Activated CD8-positive, alpha-beta memory T cell treated with anti-CD3 and anti-CD28 coated beads for 36 hours (primary cell): ENCODE results near the gene UCP1. TPM values are rescaled to one million over a fixed set of nuclear protein-coding genes. Genes with fewer than 3 reads are reported as not detected.

Experiments
- CTCF ChIA-PET: fragments of 350-600 bp; sonication (Branson Sonifier 250); formaldehyde crosslinking; loops from one replicate; lab custom pipeline; 2021; ENCODE audit warnings: antibody characterized with exemption; lab: Charles Lee
- POLR2A ChIA-PET: fragments of 350-600 bp; sonication (Branson Sonifier 250); formaldehyde crosslinking; loops from one replicate; lab custom pipeline; 2021; ENCODE audit warnings: antibody characterized with exemption; lab: Charles Lee
- total RNA-seq, 2 experiments: library from RNA; stranded (reverse); gene quantifications; one replicate each; pipeline ENCODE4 v1.2.3, GENCODE V29; 2021

The UCP1 gene, protein sequence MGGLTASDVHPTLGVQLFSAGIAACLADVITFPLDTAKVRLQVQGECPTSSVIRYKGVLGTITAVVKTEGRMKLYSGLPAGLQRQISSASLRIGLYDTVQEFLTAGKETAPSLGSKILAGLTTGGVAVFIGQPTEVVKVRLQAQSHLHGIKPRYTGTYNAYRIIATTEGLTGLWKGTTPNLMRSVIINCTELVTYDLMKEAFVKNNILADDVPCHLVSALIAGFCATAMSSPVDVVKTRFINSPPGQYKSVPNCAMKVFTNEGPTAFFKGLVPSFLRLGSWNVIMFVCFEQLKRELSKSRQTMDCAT
- not detected for total RNA-seq

DNA sequence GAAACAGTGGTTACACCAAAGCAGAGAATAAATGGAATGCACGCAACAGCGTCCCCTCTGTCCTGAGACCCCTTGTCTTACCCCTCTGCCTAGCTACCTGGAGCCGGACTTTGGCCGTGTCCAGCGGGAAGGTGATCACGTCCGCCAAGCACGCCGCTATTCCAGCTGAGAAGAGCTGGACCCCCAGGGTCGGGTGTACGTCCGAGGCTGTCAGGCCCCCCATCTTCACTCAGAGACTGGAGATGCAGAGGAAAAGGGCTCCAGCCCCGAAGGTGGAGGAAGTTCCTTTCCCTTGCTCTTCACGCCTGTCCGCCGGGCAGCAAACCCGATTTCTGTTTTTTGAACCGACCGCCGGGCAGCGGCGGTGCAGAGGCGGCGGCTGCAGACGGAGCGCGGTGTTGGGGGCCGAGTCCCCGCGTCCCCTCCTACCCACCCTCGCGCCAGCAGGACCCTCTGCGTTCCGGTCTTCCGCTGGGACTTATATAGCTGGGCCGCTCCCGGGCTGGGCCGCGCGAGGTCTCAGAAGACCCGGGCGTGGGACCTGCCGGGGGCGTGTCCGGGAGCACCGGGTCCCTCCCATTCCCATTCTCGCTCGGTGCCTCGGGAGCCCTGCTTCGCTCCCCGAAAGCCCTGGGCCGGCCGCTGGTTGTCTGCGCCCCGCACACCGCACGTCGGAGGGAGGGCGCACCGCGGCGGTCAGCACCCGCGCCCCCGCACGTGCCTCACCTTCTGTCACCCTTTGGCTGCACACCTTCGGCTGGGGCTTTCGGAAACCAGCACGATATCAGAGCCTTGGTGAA is at the start of gene UCP1:
Gene UCP1 (minus strand): TSS at position 455 of the 800 bp plus-strand sequence. CDS start 232 bp downstream, at position 223.
- ChIA-PET CTCF (no interaction called here), POLR2A (no interaction called here)

GRCh38 chr4:140617499-140618248 is 48.9 kb upstream of the UCP1 start:
- POLR2A ChIA-PET = no interaction called here
- CTCF ChIA-PET = no interaction called here

DNA sequence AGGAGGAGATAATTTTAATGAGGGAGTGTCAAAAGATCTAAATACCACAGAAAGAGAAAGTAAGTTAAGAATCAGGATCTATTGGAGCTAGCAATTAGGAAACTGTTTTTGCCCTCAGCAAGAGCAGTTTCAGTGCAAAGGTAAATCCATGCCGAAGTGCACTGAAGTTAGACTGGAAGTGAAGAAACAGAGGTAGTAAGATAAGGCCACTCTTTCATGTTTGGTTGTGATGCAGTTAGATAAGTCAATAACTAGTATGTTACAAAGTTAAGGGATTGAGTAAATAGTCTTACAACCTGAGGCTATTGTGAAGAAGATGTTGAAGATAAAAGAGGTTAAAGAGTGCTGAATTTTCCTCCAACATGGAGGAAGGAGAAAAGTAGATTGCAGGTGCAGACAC is 46.7 kb upstream of the UCP1 start:
- POLR2A ChIA-PET = no interaction called here
- CTCF ChIA-PET = no interaction called here

DNA sequence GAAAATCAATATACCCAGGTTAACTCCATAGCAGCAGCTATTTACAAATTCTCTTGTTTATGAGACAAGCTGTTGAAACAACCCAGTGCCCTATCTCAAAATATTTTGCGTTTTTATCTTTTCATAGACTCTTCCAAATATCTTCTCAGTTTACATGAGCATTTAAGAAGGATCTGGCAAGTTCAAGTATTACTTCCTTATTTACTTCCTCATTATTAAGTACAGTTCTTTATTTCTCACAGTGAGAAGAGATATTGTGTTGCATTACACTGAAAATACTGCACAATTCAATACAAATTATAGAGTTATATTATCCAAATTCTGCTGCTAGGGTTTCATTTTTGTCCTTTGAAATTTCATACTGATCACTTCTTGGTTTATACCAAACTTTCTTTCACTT is 43.6 kb upstream of the UCP1 start:
- POLR2A ChIA-PET = no interaction called here
- CTCF ChIA-PET = no interaction called here

DNA sequence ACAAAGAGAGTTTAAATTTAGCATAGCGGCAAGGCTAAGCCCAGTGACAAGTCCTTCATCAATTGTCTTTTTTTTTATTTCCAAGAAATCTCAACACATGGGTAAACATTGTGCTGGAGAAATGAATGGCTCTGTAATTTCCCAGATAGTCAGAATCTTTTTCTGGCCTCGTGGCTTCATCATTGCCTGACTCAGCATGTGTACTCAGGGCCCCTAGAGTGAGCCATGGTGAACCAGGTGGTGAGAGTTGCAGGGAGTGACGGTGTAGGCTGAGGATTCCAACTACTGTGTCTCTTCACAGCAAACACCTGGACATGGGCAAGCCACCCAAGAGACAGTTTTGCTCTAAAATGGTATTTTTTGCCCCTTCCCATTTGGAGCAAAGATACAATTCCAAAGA is 43.1 kb upstream of the UCP1 start:
- ChIA-PET CTCF (no interaction called here), POLR2A (no interaction called here)

- ChIA-PET CTCF (interaction anchor here (0.7 to 0.9 kb wide), 2 partner anchors 10 to 182 kb away, joined by 3 read pairs; partner anchors contain the start of gene CLGN), POLR2A (no interaction called here)
Measured at GRCh38 chr4:140609548-140610425, 41.0 kb upstream of the UCP1 start.

GRCh38 chr4:140607852-140608251 is 39.1 kb upstream of the UCP1 start:
- ChIA-PET POLR2A (no interaction called here), CTCF (no interaction called here)

GRCh38 chr4:140604544-140604943 is 35.8 kb upstream of the UCP1 start:
- POLR2A ChIA-PET = no interaction called here
- CTCF ChIA-PET = no interaction called here

- CTCF ChIA-PET = no interaction called here
Measured at GRCh38 chr4:140603286-140603685, 34.5 kb upstream of the UCP1 start.

GRCh38 chr4:140602714-140603113 is 34.0 kb upstream of the UCP1 start:
- CTCF ChIA-PET = no interaction called here
- POLR2A ChIA-PET = no interaction called here

More at GRCh38 chr4:140603286-140603685, 34.5 kb upstream of the UCP1 start:
- POLR2A ChIA-PET = no interaction called here

- POLR2A ChIA-PET = no interaction called here
Measured at GRCh38 chr4:140600408-140600807, 31.6 kb upstream of the UCP1 start.

GRCh38 chr4:140595065-140595464 is 26.3 kb upstream of the UCP1 start:
- CTCF ChIA-PET = no interaction called here
- POLR2A ChIA-PET = no interaction called here

More at GRCh38 chr4:140600408-140600807, 31.6 kb upstream of the UCP1 start:
- CTCF ChIA-PET = interaction anchor here (0.8 kb wide), 1 partner anchor 9 kb away, joined by 3 read pairs; no protein-coding TSS in a partner anchor

DNA sequence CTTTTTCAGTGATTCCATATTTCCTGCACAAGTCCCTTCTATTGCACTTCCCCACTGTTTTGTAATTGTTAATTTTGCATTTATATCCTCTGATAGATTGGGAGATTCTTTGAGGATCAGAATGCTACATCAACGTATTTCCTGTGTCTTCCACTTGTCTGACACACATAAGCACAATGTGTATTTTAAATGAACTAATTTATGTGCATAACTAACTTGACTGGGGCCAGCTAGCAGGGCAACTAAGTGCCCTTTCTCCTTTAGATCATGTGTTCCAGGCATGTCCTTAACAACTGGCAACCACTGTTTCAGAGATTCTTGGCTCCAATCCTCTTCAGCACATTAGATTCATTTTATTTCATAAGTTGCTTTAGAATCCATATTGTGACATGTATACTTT is 15.7 kb upstream of the UCP1 start:
- CTCF ChIA-PET = no interaction called here

GRCh38 chr4:140581078-140581477 is 12.3 kb upstream of the UCP1 start:
- POLR2A ChIA-PET = no interaction called here
- CTCF ChIA-PET = no interaction called here

More for the DNA sequence above, 15.7 kb upstream of the UCP1 start:
- POLR2A ChIA-PET = no interaction called here

DNA sequence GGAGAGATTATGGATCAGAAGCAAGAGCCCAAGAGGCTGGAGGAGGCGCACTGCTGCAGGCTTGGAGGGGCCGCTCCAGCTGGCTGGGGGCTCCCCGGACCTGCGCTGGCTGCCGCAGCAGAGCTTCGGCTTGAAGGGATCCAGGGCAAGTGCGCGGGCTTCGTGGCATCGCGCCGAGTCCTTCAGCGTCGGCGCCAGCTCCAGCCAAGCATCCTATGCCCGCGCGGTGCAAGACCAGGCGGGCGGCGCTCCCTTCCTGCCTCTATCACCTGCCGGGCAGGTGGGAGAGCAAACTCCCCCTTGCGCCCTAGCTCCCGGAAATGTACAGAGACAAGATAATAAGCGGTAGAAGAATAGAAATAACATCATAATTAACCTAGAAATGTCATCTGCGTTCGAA is 10.5 kb upstream of the UCP1 start:
- CTCF ChIA-PET = no interaction called here
- POLR2A ChIA-PET = no interaction called here

DNA sequence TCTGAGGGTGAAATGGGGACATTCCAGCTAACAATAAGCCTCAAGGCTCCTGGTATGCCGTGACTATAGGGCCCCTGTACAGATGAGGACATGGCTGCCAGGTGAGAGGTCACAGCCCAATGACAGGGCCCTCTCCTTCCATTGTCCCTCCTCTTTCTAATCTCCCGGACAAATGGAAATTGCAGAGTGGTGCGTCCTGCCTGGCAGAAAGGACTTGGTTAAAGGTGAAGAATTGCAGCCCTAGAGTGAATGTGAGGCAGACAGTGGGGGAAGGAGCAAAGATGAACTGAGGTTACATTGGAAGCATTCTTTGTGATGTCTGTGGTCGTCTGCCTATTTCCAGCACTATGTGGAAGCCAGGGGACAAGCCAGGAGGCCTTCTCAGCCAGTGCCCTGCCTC is 6.7 kb upstream of the UCP1 start:
- ChIA-PET CTCF (no interaction called here), POLR2A (no interaction called here)

DNA sequence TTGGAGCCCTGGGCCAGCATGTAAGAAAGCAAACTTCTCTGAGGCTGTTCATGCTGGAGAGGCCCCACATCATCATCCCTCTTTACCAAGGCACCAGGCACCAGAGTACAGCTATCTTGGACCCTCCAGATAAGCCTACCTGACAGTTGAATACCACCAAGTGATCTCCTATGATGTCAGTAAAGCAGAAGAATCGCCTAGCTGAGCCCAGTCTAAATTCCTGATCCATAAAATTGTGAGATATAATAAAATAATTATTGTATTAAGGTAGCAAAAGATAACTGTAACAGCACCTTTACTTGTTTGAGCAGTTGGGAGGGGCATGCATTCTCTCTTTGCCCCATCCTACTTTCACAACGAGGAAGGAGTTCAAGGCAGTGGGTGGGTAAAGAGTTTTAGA is 2.9 kb upstream of the UCP1 start:
- CTCF ChIA-PET = no interaction called here
- POLR2A ChIA-PET = no interaction called here

GRCh38 chr4:140569307-140569638 is 512 bp upstream of the UCP1 start:
- CTCF ChIA-PET = interaction anchor here (0.7 kb wide), 1 partner anchor 930 kb away, joined by 3 read pairs; no protein-coding TSS in a partner anchor

DNA sequence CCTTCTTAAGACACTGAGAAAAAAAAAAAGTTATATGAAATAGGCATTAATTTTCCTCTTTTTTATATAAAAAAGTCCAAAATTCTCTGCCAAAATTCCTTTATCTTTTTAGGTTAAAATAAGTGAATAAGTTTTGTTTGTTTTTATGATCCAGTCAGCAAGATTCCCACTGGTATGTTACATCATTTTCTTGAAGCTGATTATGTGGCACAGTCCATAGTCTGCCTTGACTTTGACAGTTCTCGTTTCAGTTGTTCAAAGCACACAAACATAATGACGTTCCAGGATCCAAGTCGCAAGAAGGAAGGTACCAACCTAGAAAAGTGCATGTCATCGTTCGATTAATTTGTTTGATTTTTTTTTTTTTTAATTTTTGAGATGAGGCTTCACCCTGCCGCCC is 9.1 kb downstream of the UCP1 start:
- ChIA-PET CTCF (interaction anchor here (0.9 kb wide), 1 partner anchor 12 kb away, joined by 3 read pairs; no protein-coding TSS in a partner anchor), POLR2A (no interaction called here)

More at GRCh38 chr4:140569307-140569638, 512 bp upstream of the UCP1 start:
- POLR2A ChIA-PET = no interaction called here
